ENCODE data around the gene SLC9A6.
"Not testable (repeated sequence)": the region's sequence is repeated elsewhere in the genome, so short reads cannot be mapped to it uniquely, and the experiment has no call there.

Gene SLC9A6

GRCh38 chrX:136064661-136065043 lies 79.4 kb downstream of the SLC9A6 start:
- DNase-seq: no peak

GRCh38 chrX:136065044-136065671 lies 79.9 kb downstream of the SLC9A6 start:
- peak; percentile 4 for DNase-seq

DNA sequence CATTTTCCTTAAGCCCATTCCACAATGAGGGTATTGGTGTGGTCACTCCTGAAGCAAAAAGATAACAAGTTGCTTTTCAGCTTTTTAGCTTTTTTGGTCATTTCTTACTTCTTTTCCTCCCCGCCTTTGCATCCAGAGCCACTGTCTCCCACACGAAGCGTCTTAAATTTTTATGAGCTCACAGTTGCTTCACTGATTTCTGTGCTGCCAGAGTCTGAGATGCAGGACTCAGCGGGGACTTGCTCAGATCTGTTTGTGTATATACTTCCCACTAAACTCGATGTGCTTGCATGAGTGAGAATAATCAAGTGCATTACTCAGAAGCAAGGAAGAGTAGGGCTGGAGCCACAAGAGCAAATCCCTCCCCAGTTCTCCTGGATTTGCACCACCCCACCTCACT lies 81.9 kb downstream of the SLC9A6 start:
- no peak for DNase-seq

- no peak for DNase-seq
Observed at GRCh38 chrX:136067966-136068365, 82.7 kb downstream of the SLC9A6 start.

GRCh38 chrX:136076942-136077341 lies 91.7 kb downstream of the SLC9A6 start:
- no peak for DNase-seq

- DNase-seq: no peak
Observed at GRCh38 chrX:136080766-136081165, 95.5 kb downstream of the SLC9A6 start.

GRCh38 chrX:136086521-136086920 lies 101.3 kb downstream of the SLC9A6 start:
- no peak for DNase-seq

DNA sequence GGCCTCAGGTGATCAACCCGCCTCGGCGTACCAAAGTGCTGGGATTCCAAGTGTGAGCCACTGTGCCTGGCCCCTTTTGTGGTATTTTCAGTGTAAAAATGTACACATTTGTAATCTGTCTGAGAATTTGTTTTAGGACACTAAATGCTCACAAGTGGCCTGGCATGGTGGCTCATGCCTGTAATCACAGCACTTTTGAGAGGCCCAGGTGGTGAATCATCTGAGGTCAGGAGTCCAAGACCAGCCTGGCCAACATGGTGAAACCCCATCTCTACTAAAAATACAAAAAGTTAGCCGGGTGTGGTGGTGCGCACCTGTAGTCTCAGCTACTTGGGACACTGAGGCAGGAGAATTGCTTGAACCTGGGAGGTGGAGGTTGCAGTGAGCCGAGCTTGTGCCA lies 106.7 kb downstream of the SLC9A6 start:
- DNase-seq: not testable (repeated sequence)

GRCh38 chrX:136094962-136095361 lies 109.7 kb downstream of the SLC9A6 start:
- DNase-seq: no peak
